OCI-LY1 (cell line): ENCODE results near the gene CCDC192.

Experiments
- H2AFZ ChIP-seq: fragments of 200-600 bp; sonication (generic), shearing (Covaris generic); 2 replicates; pipeline ENCODE4 v1.6.0; 2014; ENCODE audit warnings: antibody characterized with exemption, mild to moderate bottlenecking, low read length
- H3F3A ChIP-seq: fragments of 200-600 bp; sonication (generic), shearing (Covaris generic); 2 replicates; pipeline ENCODE4 v1.6.0; 2014; ENCODE audit warnings: mild to moderate bottlenecking, antibody characterized with exemption, low read length, moderate library complexity; ENCODE audit not compliant: insufficient read depth
- H3K27ac ChIP-seq: fragments of 200-600 bp; sonication (generic); 2 replicates; pipeline ENCODE4 v1.5.1; 2014; ENCODE audit warnings: low read length, mixed run types, mild to moderate bottlenecking, low read depth; ENCODE audit not compliant: poor library complexity, severe bottlenecking
- H3K27me3 ChIP-seq: fragments of 200-600 bp; sonication (generic); 2 replicates; pipeline ENCODE4 v1.6.0; 2014; ENCODE audit warnings: antibody characterized with exemption, mild to moderate bottlenecking, low read length, moderate library complexity; ENCODE audit not compliant: insufficient read depth
- H3K36me3 ChIP-seq: fragments of 200-600 bp; sonication (generic); 2 replicates; pipeline ENCODE4 v1.6.1; 2014; ENCODE audit warnings: mild to moderate bottlenecking, antibody characterized with exemption, low read length, moderate library complexity, mixed read lengths; ENCODE audit not compliant: insufficient read depth
- H3K4me1 ChIP-seq: fragments of 200-600 bp; sonication (generic); 2 replicates; pipeline ENCODE4 v1.5.1; 2014; ENCODE audit warnings: mild to moderate bottlenecking, low read length, moderate library complexity; ENCODE audit not compliant: insufficient read depth, severe bottlenecking
- H3K4me2 ChIP-seq: fragments of 200-600 bp; sonication (generic), shearing (Covaris generic); 2 replicates; pipeline ENCODE4 v1.6.1; 2014; ENCODE audit warnings: low read length
- H3K4me3 ChIP-seq: fragments of 200-600 bp; sonication (generic); 2 replicates; pipeline ENCODE4 v1.5.1; 2014; ENCODE audit warnings: low read length, low read depth, mild to moderate bottlenecking, mixed read lengths; ENCODE audit not compliant: poor library complexity, severe bottlenecking
- H3K79me2 ChIP-seq: fragments of 200-600 bp; shearing (Covaris generic); 2 replicates; pipeline ENCODE4 v1.6.1; 2016; ENCODE audit warnings: mixed run types, low read length, mixed read lengths; ENCODE audit not compliant: insufficient read depth
- H3K9ac ChIP-seq: fragments of 200-600 bp; sonication (generic), shearing (Covaris generic); 2 replicates; pipeline ENCODE4 v1.6.1; 2014; ENCODE audit warnings: mild to moderate bottlenecking, low read length, mixed read lengths
- H3K9me2 ChIP-seq: fragments of 200-600 bp; sonication (generic), shearing (Covaris generic); 2 replicates; pipeline ENCODE4 v1.6.1; 2014; ENCODE audit warnings: low read depth, mild to moderate bottlenecking, low read length, mixed read lengths
- H3K9me3 ChIP-seq: fragments of 200-600 bp; shearing (Covaris generic); 2 replicates; pipeline ENCODE4 v1.6.1; 2014; ENCODE audit warnings: low read length, mixed read lengths
- H4K20me1 ChIP-seq: fragments of 200-600 bp; sonication (generic), shearing (Covaris generic); 2 replicates; pipeline ENCODE4 v1.6.0; 2016; ENCODE audit warnings: mild to moderate bottlenecking, low read length; ENCODE audit not compliant: insufficient read depth
- CTCF ChIP-seq: fragments of 200-600 bp; sonication (generic), shearing (Covaris generic); IDR thresholded peaks from 2 replicates; pipeline ENCODE4 v1.5.1; 2017; ENCODE audit warnings: mild to moderate bottlenecking, antibody characterized with exemption, low read length, moderate library complexity, mixed read lengths
- EZH2 ChIP-seq: fragments of 200-600 bp; sonication (generic), shearing (Covaris generic); IDR thresholded peaks from 2 replicates; pipeline ENCODE4 v1.8.0; 2017; ENCODE audit warnings: borderline replicate concordance, mixed run types, mild to moderate bottlenecking, antibody characterized with exemption, low read length, moderate library complexity, mixed read lengths

CCDC192 gene

GRCh38 chr5:127894461-127894860 lies 191.3 kb downstream of the CCDC192 start:
- Histone ChIP-seq H3K4me2 (no peak overlapping the region), H3K27ac (no peak overlapping the region), H3K9me3 (no peaks in the 10 kb centered on the region), H3F3A (no peaks in the 10 kb centered on the region), H3K9ac (no peak overlapping the region), H3K4me3 (no peak overlapping the region), H3K36me3 (no peaks in the 10 kb centered on the region), H3K4me1 (peaks cover 13% of the 10 kb centered on the region), H3K9me2 (no peaks in the 10 kb centered on the region), H4K20me1 (no peaks in the 10 kb centered on the region), H3K79me2 (no peaks in the 10 kb centered on the region), H2AFZ (no peak overlapping the region), H3K27me3 (no peaks in the 10 kb centered on the region)
- TF ChIP-seq CTCF, result no peak
- TF ChIP-seq EZH2, result no peak

GRCh38 chr5:127898551-127899213 lies 195.5 kb downstream of the CCDC192 start:
- Histone ChIP-seq H3K79me2 (no peaks in the 10 kb centered on the region), H3K4me1 (no peaks in the 10 kb centered on the region), H2AFZ (no peak overlapping the region), H3K9me3 (no peaks in the 10 kb centered on the region), H3K9ac (no peak overlapping the region), H3K9me2 (no peaks in the 10 kb centered on the region), H3F3A (no peaks in the 10 kb centered on the region), H3K4me3 (no peak overlapping the region), H3K27me3 (no peaks in the 10 kb centered on the region), H3K4me2 (no peak overlapping the region), H4K20me1 (no peaks in the 10 kb centered on the region), H3K27ac (no peak overlapping the region), H3K36me3 (no peaks in the 10 kb centered on the region)
- no peak for TF ChIP-seq CTCF
- no peak for TF ChIP-seq EZH2

- no peaks in the 10 kb centered on the region for H3K79me2 ChIP-seq
- H4K20me1 ChIP-seq, result no peaks in the 10 kb centered on the region
- no peaks in the 10 kb centered on the region for H3F3A ChIP-seq
- H3K9me2 ChIP-seq, result no peaks in the 10 kb centered on the region
- no peak overlapping the region for H2AFZ ChIP-seq
- no peak overlapping the region for H3K4me3 ChIP-seq
- H3K36me3 ChIP-seq, result no peaks in the 10 kb centered on the region
- H3K27me3 ChIP-seq, result no peaks in the 10 kb centered on the region
- H3K27ac ChIP-seq, result no peak overlapping the region
- no peak overlapping the region for H3K4me2 ChIP-seq
- no peaks in the 10 kb centered on the region for H3K9me3 ChIP-seq
- TF ChIP-seq CTCF (no peak), EZH2 (no peak)
- H3K9ac ChIP-seq, result no peak overlapping the region
- H3K4me1 ChIP-seq, result no peaks in the 10 kb centered on the region
Observed at GRCh38 chr5:127899214-127899610, 196.0 kb downstream of the CCDC192 start.
